GM12875 (cell line): ENCODE results near the gene PPP6R2.

Experiments used
- H3K4me3 ChIP-seq: one replicate; pipeline ENCODE4 v1.5.1; 2011; ENCODE audit warnings: low read depth, low read length, control low read depth
- CTCF ChIP-seq: IDR thresholded peaks from 2 replicates; pipeline ENCODE4 v1.5.1; 2011; ENCODE audit warnings: low read depth, mild to moderate bottlenecking, control low read depth, inconsistent platforms, low read length, moderate library complexity, borderline replicate concordance; ENCODE audit not compliant: insufficient read depth

Gene PPP6R2

GRCh38 chr22:50464451-50464850 is 121.3 kb downstream of the PPP6R2 start:
- no peak overlapping the region for H3K4me3 ChIP-seq
- TF ChIP-seq CTCF = no peak

GRCh38 chr22:50465066-50465930 is 122.2 kb downstream of the PPP6R2 start:
- TF ChIP-seq CTCF = no peak
- no peak overlapping the region for H3K4me3 ChIP-seq

DNA sequence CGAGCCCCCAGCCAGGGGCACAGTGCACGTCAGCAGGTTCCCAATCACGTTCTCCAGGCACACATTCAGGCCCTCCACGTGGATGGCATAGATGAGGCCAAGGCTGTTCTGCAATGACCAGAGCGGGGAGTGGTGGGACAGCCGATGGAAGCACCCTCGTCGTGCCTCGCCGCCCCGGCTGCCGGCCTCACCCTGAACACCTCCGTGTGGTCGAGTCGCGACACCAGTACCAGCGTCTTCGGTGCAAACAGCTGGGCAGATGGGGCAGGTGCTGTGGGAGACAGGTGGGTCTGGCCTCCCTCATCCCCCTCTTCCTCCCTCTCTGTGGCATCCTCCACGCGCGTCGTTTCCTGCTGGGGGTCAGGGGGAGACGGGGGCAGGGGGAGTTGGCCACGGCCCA is 124.2 kb downstream of the PPP6R2 start:
- TF ChIP-seq CTCF = no peak
- H3K4me3 ChIP-seq = no peak overlapping the region

DNA sequence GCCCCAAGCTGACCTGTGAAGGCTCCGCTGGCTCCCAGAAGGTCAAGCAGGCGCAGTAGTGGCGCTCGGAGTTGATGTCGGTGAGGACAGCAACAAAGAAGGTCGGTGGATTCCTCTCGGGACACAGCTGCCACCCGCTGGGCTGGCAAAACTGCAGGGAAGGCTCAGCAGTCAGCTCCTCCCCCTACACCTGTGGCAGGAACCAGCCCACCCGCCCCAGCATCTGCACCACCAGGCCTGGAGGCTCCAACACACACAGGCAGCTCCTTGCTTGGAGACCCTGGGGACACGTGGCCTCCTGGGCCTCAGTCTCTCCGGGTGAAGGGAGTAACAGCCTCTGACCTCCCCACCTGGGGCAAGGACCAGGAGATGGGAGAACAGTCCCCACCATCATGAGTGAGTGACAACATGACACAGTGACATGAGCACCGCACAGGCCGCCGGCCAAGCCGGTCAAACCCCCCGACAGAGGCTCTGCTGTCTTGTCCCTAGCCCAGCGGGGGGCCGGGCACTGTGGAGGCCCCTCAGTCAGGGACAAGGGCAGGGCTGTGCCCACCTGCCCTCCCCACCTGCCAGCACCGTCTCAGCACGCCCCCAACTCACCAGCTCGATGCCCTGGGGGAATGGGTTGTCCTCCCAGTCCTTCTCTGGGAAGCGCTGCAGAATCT is 124.8 kb downstream of the PPP6R2 start:
- H3K4me3 ChIP-seq = no peak overlapping the region
- TF ChIP-seq CTCF = no peak

DNA sequence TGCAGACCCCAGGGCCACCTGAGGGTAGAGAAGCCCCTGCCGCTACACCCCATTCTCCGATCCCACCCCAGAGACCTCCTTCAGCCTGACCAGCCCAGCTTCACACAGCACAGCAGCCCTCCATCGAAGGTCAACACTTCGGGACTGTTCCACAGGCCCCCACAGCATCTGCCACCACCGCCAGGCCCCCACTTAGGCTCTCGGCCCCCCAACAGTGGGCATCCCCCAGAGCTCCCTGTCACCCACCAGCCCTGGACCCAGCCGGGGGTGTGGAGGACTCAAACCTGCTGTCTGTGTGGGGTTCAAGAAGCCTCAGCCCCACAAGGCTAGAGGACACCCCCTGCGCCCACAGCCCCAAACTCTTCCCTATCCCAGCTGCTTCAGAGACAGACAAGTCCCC is 125.5 kb downstream of the PPP6R2 start:
- TF ChIP-seq CTCF = no peak
- H3K4me3 ChIP-seq = peak overlapping the region; percentile 21

GRCh38 chr22:50469377-50470305 is 126.5 kb downstream of the PPP6R2 start:
- TF ChIP-seq CTCF = peak; percentile 24; the same call in 1 of the 2 replicates
- H3K4me3 ChIP-seq = no peak overlapping the region
